Stomach (tissue), 9 donors: Measurements from ENCODE around the gene IL4R. TPM values are rescaled to one million over a fixed set of nuclear protein-coding genes. Genes with fewer than 3 reads are reported as not detected.
"Not testable (repeated sequence)": the region's sequence is repeated elsewhere in the genome, so short reads cannot be mapped to it uniquely, and the experiment has no call there.

ENCODE experiments used
- DNase-seq, 2 donors: peaks; one replicate each; pipeline versions ENCODE4 v3.0.0 to v3.0.0-alpha.2; 2013 to 2019
- H3K27ac ChIP-seq, 5 donors: fragments of 200-600 bp in 4 of 5; sonication (generic) in 4 of 5; one replicate each; pipeline ENCODE4 v1.5.1; 2013 to 2019; ENCODE audit warnings: mild to moderate bottlenecking in 1 of 5, moderate library complexity in 1 of 5
- H3K27me3 ChIP-seq, 3 donors: fragments of 200-600 bp; sonication (generic); one replicate each; pipeline ENCODE4 v1.5.1; 2017 to 2019; ENCODE audit warnings: mixed run types in 1 of 3
- H3K36me3 ChIP-seq, 4 donors: fragments of 200-600 bp; sonication (generic); 1 replicate in 3 of 4; 2 replicates in 1 of 4; pipeline ENCODE4 v1.5.1; 2016 to 2019
- H3K4me1 ChIP-seq, 4 donors: fragments of 200-600 bp; sonication (generic); one replicate each; pipeline ENCODE4 v1.5.1; 2016 to 2019
- H3K4me3 ChIP-seq, 4 donors: fragments of 200-600 bp; sonication (generic) in 3 of 4; one replicate each; pipeline ENCODE4 v1.5.1; 2016 to 2019; ENCODE audit warnings: mild to moderate bottlenecking in 1 of 4
- H3K9me3 ChIP-seq, 4 donors: fragments of 200-600 bp; sonication (generic); one replicate each; pipeline ENCODE4 v1.5.1; 2016 to 2019
- EP300 ChIP-seq: sonication (generic); formaldehyde crosslinking; IDR thresholded peaks from one replicate; pipeline ENCODE4 v1.6.1; 2017; ENCODE audit warnings: antibody characterized with exemption
- POLR2A ChIP-seq, 4 donors: fragments of 450-650 bp; IDR thresholded peaks; one replicate each; pipeline ENCODE4 v1.6.1; 2016; ENCODE audit warnings: antibody characterized with exemption in 4 of 4, control low read depth in 2 of 4, mild to moderate bottlenecking in 1 of 4, moderate library complexity in 1 of 4
- POLR2AphosphoS5 ChIP-seq, 3 donors: sonication (generic); formaldehyde crosslinking; IDR thresholded peaks; one replicate each; pipeline ENCODE4 v1.6.1; 2016; ENCODE audit warnings: antibody characterized with exemption in 3 of 3
- WGBS, 5 donors: extraction: QIAGEN DNeasy Blood & Tissue Kit in 3 of 5; methylation state at CpG; one replicate each; pipeline versions ENCODE4 v1.1.5 to v1.1.7; 2013 to 2018; 5-methylcytosine and 5-hydroxymethylcytosine counted together
- intact Hi-C: fragments of 100-400 bp; cut with DNase I; formaldehyde crosslinking; loops from one replicate; pipeline ENCODE4 v1.15.1; 2023; ENCODE audit warnings: low total_unique reads
- polyA plus RNA-seq, 3 donors: library from polyadenylated mRNA; stranded (reverse); fragments of 200-250 nt; gene quantifications; one replicate each; pipeline ENCODE4 v1.2.3, GENCODE V29; 2013
- total RNA-seq, 5 donors: library from RNA; depleted of rRNA; stranded (reverse); fragments of >200 nt; gene quantifications; one replicate each; pipeline versions ENCODE4 v1.1.0 to v1.2.3, GENCODE V29; 2014 to 2016
- TF ChIP-seq, protein P1 (sequence below), 7 experiments: fragments of 450-650 bp in 4 of 7; fragments of 200-600 bp in 3 of 7; sonication (generic) in 3 of 7; IDR thresholded peaks; one replicate each; pipeline ENCODE4 v1.5.1; 2016 to 2019; ENCODE audit warnings: antibody characterized with exemption in 7 of 7, control low read depth in 2 of 7, mild to moderate bottlenecking in 1 of 7
- donor health status: healthy with polysubstance abuse.
- donor health status: Bipolar disorder and iron deficiency.
- donor health status: healthy.

IL4R gene
- total and polyA plus RNA-seq, 8 donors, result 17.4 to 120 (median 52.4) TPM

DNA sequence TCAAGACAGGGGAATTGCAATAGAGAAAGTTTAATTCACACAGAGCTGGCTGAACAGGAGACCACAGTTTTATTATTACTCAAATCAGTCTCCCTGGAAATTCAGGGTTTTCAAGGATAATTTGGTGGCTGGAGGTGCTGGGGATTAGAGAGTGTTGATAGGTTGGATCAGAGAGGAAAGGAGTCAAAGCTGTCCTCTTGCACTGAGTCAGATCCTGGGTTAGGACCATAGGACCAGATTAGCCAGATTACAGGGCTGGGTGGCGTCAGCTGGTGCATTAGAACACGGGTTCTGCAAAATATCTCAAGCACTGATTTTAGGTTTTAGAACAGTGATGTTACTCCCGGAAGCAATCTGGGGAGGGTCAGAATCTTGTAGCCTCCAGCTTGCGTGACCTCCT is 43.4 kb upstream of the IL4R start:
- TF ChIP-seq POLR2A (IDR thresholded peaks at IDR 0.05) (no peak), EP300 (no peak), POLR2AphosphoS5 (IDR thresholded peaks at IDR 0.05) (no peak)
- TF ChIP-seq, protein P1, sequence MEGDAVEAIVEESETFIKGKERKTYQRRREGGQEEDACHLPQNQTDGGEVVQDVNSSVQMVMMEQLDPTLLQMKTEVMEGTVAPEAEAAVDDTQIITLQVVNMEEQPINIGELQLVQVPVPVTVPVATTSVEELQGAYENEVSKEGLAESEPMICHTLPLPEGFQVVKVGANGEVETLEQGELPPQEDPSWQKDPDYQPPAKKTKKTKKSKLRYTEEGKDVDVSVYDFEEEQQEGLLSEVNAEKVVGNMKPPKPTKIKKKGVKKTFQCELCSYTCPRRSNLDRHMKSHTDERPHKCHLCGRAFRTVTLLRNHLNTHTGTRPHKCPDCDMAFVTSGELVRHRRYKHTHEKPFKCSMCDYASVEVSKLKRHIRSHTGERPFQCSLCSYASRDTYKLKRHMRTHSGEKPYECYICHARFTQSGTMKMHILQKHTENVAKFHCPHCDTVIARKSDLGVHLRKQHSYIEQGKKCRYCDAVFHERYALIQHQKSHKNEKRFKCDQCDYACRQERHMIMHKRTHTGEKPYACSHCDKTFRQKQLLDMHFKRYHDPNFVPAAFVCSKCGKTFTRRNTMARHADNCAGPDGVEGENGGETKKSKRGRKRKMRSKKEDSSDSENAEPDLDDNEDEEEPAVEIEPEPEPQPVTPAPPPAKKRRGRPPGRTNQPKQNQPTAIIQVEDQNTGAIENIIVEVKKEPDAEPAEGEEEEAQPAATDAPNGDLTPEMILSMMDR (IDR thresholded peaks at IDR 0.05), result no peak
- WGBS, 5 donors, result 89 to 95% (median 91%) methylated on average over 4 of the region's 4 CpGs
- Histone ChIP-seq H3K4me1 (peaks cover 7 to 19% (median 16%) of the 10 kb centered on the region in 4 donors), H3K27ac (no peak overlapping the region), H3K9me3 (no peaks in the 10 kb centered on the region), H3K36me3 (no peaks in the 10 kb centered on the region), H3K27me3 (no peaks in the 10 kb centered on the region), H3K4me3 (no peak overlapping the region)
- no peak for DNase-seq
- intact Hi-C loops, result no loop called here

- WGBS, 5 donors, result 87 to 92% (median 90%) methylated on average over 4 of the region's 4 CpGs
- Histone ChIP-seq H3K9me3 (no peaks in the 10 kb centered on the region), H3K4me3 (no peak overlapping the region), H3K27me3 (no peaks in the 10 kb centered on the region), H3K4me1 (peaks cover 7 to 19% (median 16%) of the 10 kb centered on the region in 4 donors), H3K27ac (no peak overlapping the region), H3K36me3 (no peaks in the 10 kb centered on the region)
- DNase-seq, result no peak
- intact Hi-C loops, result no loop called here
- TF ChIP-seq EP300 (no peak), POLR2AphosphoS5 (IDR thresholded peaks at IDR 0.05) (no peak)
Measured at GRCh38 chr16:27272076-27272475, 41.7 kb upstream of the IL4R start.

DNA sequence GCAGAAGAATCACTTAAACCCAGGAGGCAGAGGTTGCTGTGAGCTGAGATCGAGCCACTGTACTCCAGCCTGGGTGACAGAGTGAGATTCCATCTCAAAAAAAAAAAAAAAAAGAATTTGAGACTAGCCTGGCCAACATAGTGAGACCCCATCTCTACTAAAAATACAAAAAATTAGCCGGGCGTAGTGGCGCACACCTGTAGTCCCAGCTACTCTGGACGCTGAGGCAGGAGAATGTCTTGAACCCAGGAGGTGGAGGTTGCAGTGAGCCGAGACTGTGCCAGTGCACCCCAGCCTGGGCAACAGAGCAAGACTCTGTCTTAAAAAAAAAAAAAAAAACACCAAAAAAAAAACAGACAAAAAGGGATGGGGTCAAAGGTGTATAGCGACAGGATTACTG is 41.1 kb upstream of the IL4R start:
- H3K36me3 ChIP-seq, intact Hi-C loops, H3K4me3 ChIP-seq, H3K27ac ChIP-seq, DNase-seq, H3K27me3 ChIP-seq, H3K9me3 ChIP-seq: not testable (repeated sequence)
- H3K4me1 ChIP-seq, result peaks cover 7 to 16% (median 13%) of the 10 kb centered on the region in 4 donors
- 92 to 99% (median 96%) methylated on average over 7 of the region's 7 CpGs for WGBS, 5 donors

DNA sequence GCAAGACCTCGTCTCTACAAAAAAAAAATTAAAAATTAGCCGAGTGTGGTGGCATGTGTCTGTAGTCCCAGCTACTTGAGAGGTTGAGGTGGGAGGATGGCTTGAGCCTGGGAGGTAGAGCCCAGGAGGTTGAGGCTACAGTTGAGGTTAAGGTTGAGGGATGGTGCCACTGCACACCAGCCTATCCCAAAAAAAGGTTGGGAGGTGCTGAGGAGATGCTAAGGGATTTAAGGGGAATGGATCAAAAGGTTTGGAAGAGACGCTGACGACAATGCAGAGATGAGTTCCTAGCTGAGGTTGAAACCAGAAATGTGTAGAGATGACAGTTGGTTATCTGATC is 40.5 kb upstream of the IL4R start:
- Histone ChIP-seq H3K27ac (no peak overlapping the region), H3K9me3 (no peaks in the 10 kb centered on the region), H3K4me1 (peaks cover 7 to 11% (median 8%) of the 10 kb centered on the region in 4 donors), H3K4me3 (no peak overlapping the region), H3K27me3 (no peaks in the 10 kb centered on the region), H3K36me3 (no peaks in the 10 kb centered on the region)
- intact Hi-C loops, result no loop called here
- TF ChIP-seq, protein P1 (IDR thresholded peaks at IDR 0.05), result no peak
- TF ChIP-seq POLR2A (IDR thresholded peaks at IDR 0.05), result no peak
- no peak for TF ChIP-seq POLR2AphosphoS5 (IDR thresholded peaks at IDR 0.05)
- no peak for TF ChIP-seq EP300
- 93 to 98% (median 94%) methylated on average over 4 of the region's 4 CpGs for WGBS, 5 donors
- no peak for DNase-seq

- peaks cover 6 to 11% (median 7%) of the 10 kb centered on the region in 4 donors for H3K4me1 ChIP-seq
- 68 to 80% (median 79%) methylated on average over 8 of the region's 8 CpGs for WGBS, 5 donors
- H3K27me3 ChIP-seq, result no peaks in the 10 kb centered on the region
- H3K27ac ChIP-seq, result no peak overlapping the region
- TF ChIP-seq POLR2AphosphoS5 (IDR thresholded peaks at IDR 0.05) (no peak), EP300 (no peak), POLR2A (IDR thresholded peaks at IDR 0.05) (no peak)
- TF ChIP-seq, protein P1 (IDR thresholded peaks at IDR 0.05), result no peak
- H3K9me3 ChIP-seq, result no peaks in the 10 kb centered on the region
- no peaks in the 10 kb centered on the region for H3K36me3 ChIP-seq
- peak in 1 of 2 donors; percentile 37 for DNase-seq
- H3K4me3 ChIP-seq, result no peak overlapping the region
- intact Hi-C loops, result no loop called here
Measured at GRCh38 chr16:27273670-27274423, 39.9 kb upstream of the IL4R start.

DNA sequence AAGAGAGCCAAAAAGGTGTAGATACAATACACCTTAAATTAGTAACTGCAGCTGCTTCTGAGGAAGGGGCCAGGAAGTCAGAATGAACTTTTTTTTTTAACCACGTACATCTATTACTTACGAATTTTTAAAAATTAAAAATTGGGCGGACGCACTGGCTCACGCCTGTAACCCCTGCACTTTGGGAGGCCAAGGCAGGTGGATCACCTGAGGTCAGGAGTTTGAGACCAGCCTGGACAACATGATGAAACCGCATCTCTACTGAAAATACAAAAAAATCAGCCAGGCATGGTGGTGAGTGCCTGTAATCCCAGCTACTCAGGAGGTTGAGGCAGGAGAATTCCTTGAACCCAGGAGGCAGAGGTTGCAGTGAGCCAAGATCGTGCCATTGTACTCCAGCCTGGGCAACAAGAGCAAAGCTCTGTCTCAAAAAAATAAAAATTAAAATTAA is 39.3 kb upstream of the IL4R start:
- 89 to 95% (median 91%) methylated on average over 7 of the region's 7 CpGs for WGBS, 5 donors
- H3K27ac ChIP-seq, H3K9me3 ChIP-seq: not testable (repeated sequence)

More for the DNA sequence above, 39.3 kb upstream of the IL4R start:
- H3K4me3 ChIP-seq, H3K27me3 ChIP-seq, H3K4me1 ChIP-seq, DNase-seq, H3K36me3 ChIP-seq, intact Hi-C loops: not testable (repeated sequence)
